22Rv1 (cell line): ENCODE measurements around the gene LMF2.

Experiments
- H3K27ac ChIP-seq: fragments of 450-650 bp; 2 replicates; pipeline ENCODE4 v1.5.1; 2017
- CTCF ChIP-seq: fragments of 450-650 bp; IDR thresholded peaks from 2 replicates; pipeline ENCODE4 v1.5.1; 2017; ENCODE audit warnings: mild to moderate bottlenecking
- ZFX ChIP-seq: fragments of 450-650 bp; IDR thresholded peaks from 2 replicates; pipeline ENCODE4 v1.6.1; 2017; ENCODE audit warnings: antibody characterized with exemption, borderline replicate concordance

LMF2 gene

GRCh38 chr22:50528682-50529415, 21.3 kb upstream of the LMF2 start:
- TF ChIP-seq ZFX (no peak), CTCF (no peak)
- peak overlapping the region; percentile 99 for H3K27ac ChIP-seq

- no peak for TF ChIP-seq CTCF
- no peak for TF ChIP-seq ZFX
- H3K27ac ChIP-seq = peak overlapping the region; percentile 99
These were observed 20.6 kb upstream of the LMF2 start for GRCh38 chr22:50527921-50528681.

GRCh38 chr22:50526834-50527801, 19.6 kb upstream of the LMF2 start:
- peak overlapping the region; percentile 99 for H3K27ac ChIP-seq
- TF ChIP-seq CTCF = no peak
- no peak for TF ChIP-seq ZFX

- H3K27ac ChIP-seq = peak overlapping the region; percentile 99
- no peak for TF ChIP-seq ZFX
- TF ChIP-seq CTCF = peak; percentile 56
These were observed 18.8 kb upstream of the LMF2 start for GRCh38 chr22:50526108-50526833.

GRCh38 chr22:50525858-50526107, 18.3 kb upstream of the LMF2 start:
- TF ChIP-seq CTCF (peak; percentile 45), ZFX (no peak)
- peak overlapping the region; percentile 99 for H3K27ac ChIP-seq

GRCh38 chr22:50525104-50525857, 17.8 kb upstream of the LMF2 start, which contains the start of gene SCO2:
TSS of gene SCO2 (minus strand) at chr22:50525598. CDS start at chr22:50524411, 1,187 bp downstream.
- TF ChIP-seq CTCF (no peak), ZFX (no peak)
- H3K27ac ChIP-seq = peak within 1 kb of the TSS; percentile 99
